ENCODE measurements around the gene HIP1R. TPM values are rescaled to one million over a fixed set of nuclear protein-coding genes. Genes with fewer than 3 reads are reported as not detected.
"Not testable (repeated sequence)": the region's sequence is repeated elsewhere in the genome, so short reads cannot be mapped to it uniquely, and the experiment has no call there.

The HIP1R gene
- total RNA-seq, 1 donor from 2014 or later = 26.4 TPM

GRCh38 chr12:122895704-122896636 lies 60.7 kb downstream of the HIP1R start, which contains the start of gene VPS37B:
TSS of gene VPS37B (minus strand) at chr12:122896124. CDS start at chr12:122896062, 62 bp downstream.
- ATAC-seq = peak; percentile 60

GRCh38 chr12:122896662-122897061 lies 61.4 kb downstream of the HIP1R start:
- no peak for ATAC-seq

- ATAC-seq = no peak
These were observed 64.6 kb downstream of the HIP1R start for GRCh38 chr12:122899887-122900286.

GRCh38 chr12:122902854-122903692 lies 67.8 kb downstream of the HIP1R start:
- ATAC-seq = no peak

GRCh38 chr12:122903693-122904034 lies 68.4 kb downstream of the HIP1R start:
- ATAC-seq = no peak

GRCh38 chr12:122905258-122905657 lies 70.0 kb downstream of the HIP1R start:
- not testable (repeated sequence) for ATAC-seq

- no peak for ATAC-seq
These were observed 73.7 kb downstream of the HIP1R start for GRCh38 chr12:122908915-122909314.

GRCh38 chr12:122909442-122910288 lies 74.4 kb downstream of the HIP1R start:
- no peak for ATAC-seq

Other genes with a start within 250 kb of the HIP1R start
- 29.7 TPM for gene HCAR2, start 132.1 kb upstream of the HIP1R start, total RNA-seq
- gene HCAR3, start 118.6 kb upstream of the HIP1R start, total RNA-seq = 9.6 TPM
- 0.08 TPM for gene HCAR1, start 104.6 kb upstream of the HIP1R start, total RNA-seq
- gene DENR, start 82.6 kb upstream of the HIP1R start, total RNA-seq = 39.0 TPM
- 0.24 TPM for gene CCDC62, start 60.9 kb upstream of the HIP1R start, total RNA-seq
- 51.4 TPM for gene VPS37B, start 60.7 kb downstream of the HIP1R start, total RNA-seq
- 4.9 TPM for gene ABCB9, start 131.0 kb downstream of the HIP1R start, total RNA-seq
- 14.7 TPM for gene OGFOD2, start 139.8 kb downstream of the HIP1R start, total RNA-seq
- gene ARL6IP4, start 145.2 kb downstream of the HIP1R start, total RNA-seq = 134 TPM

Measured in esophagus mucosa (tissue), 1 donor.